WTC11 (cell line): ENCODE data around the gene ADGRF5.

Experiments
- CTCF ChIP-seq: fragments of 200-600 bp; IDR thresholded peaks from 2 replicates; pipeline ENCODE4 v1.8.0; 2022; ENCODE audit warnings: antibody characterized with exemption
- FOXJ3 ChIP-seq: sonication (generic); formaldehyde crosslinking; IDR thresholded peaks from 2 replicates; pipeline ENCODE4 v1.9.0; 2021; ENCODE audit warnings: missing genetic modification reagents, mild to moderate bottlenecking, borderline replicate concordance
- GABPB1 ChIP-seq: sonication (generic); formaldehyde crosslinking; IDR thresholded peaks from 2 replicates; pipeline ENCODE4 v1.8.1; 2023; ENCODE audit warnings: mild to moderate bottlenecking, missing genetic modification reagents
- IRF1 ChIP-seq: sonication (generic); formaldehyde crosslinking; IDR thresholded peaks from 2 replicates; pipeline ENCODE4 v1.8.0; 2023; ENCODE audit warnings: missing genetic modification reagents
- JUN ChIP-seq: sonication (generic); formaldehyde crosslinking; IDR thresholded peaks from 2 replicates; pipeline ENCODE4 v1.8.0; 2023; ENCODE audit warnings: mild to moderate bottlenecking, missing genetic modification reagents
- RELA ChIP-seq: sonication (generic); formaldehyde crosslinking; IDR thresholded peaks from 2 replicates; pipeline ENCODE4 v1.8.1; 2022; ENCODE audit warnings: missing genetic modification reagents, mild to moderate bottlenecking, borderline replicate concordance
- SMAD3 ChIP-seq: sonication (generic); formaldehyde crosslinking; IDR thresholded peaks from 2 replicates; pipeline ENCODE4 v1.8.0; 2022; ENCODE audit warnings: missing genetic modification reagents, mild to moderate bottlenecking, borderline replicate concordance
- TCF7 ChIP-seq: sonication (generic); formaldehyde crosslinking; IDR thresholded peaks from 2 replicates; pipeline ENCODE4 v1.8.0; 2022; ENCODE audit warnings: mild to moderate bottlenecking, low read depth, missing genetic modification reagents, moderate library complexity
- USF2 ChIP-seq: sonication (generic); formaldehyde crosslinking; IDR thresholded peaks from 2 replicates; pipeline ENCODE4 v1.8.1; 2023; ENCODE audit warnings: mild to moderate bottlenecking, missing genetic modification reagents, moderate library complexity
- ZNF121 ChIP-seq: sonication (generic); formaldehyde crosslinking; IDR thresholded peaks from 2 replicates; pipeline ENCODE4 v1.8.0; 2023; ENCODE audit warnings: missing genetic modification reagents
- TF ChIP-seq, protein P1 (sequence below): sonication (generic); formaldehyde crosslinking; IDR thresholded peaks from 2 replicates; pipeline ENCODE4 v1.8.1; 2023; ENCODE audit warnings: mild to moderate bottlenecking, missing genetic modification reagents
- TF ChIP-seq, protein P2 (sequence below): sonication (generic); formaldehyde crosslinking; IDR thresholded peaks from 2 replicates; pipeline ENCODE4 v1.8.0; 2023; ENCODE audit warnings: missing genetic modification reagents, mild to moderate bottlenecking, borderline replicate concordance

- TF ChIP-seq RELA (CRISPR knock-in tag) (no peak), TCF7 (no peak), ZNF121 (CRISPR knock-in tag) (no peak), IRF1 (CRISPR knock-in tag) (no peak), CTCF (no peak), USF2 (CRISPR knock-in tag) (no peak), FOXJ3 (CRISPR knock-in tag) (no peak), GABPB1 (CRISPR knock-in tag) (no peak), JUN (CRISPR knock-in tag) (no peak), SMAD3 (CRISPR knock-in tag) (no peak)
- TF ChIP-seq, protein P1, sequence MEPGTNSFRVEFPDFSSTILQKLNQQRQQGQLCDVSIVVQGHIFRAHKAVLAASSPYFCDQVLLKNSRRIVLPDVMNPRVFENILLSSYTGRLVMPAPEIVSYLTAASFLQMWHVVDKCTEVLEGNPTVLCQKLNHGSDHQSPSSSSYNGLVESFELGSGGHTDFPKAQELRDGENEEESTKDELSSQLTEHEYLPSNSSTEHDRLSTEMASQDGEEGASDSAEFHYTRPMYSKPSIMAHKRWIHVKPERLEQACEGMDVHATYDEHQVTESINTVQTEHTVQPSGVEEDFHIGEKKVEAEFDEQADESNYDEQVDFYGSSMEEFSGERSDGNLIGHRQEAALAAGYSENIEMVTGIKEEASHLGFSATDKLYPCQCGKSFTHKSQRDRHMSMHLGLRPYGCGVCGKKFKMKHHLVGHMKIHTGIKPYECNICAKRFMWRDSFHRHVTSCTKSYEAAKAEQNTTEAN (CRISPR knock-in tag), result no peak
- TF ChIP-seq, protein P2, sequence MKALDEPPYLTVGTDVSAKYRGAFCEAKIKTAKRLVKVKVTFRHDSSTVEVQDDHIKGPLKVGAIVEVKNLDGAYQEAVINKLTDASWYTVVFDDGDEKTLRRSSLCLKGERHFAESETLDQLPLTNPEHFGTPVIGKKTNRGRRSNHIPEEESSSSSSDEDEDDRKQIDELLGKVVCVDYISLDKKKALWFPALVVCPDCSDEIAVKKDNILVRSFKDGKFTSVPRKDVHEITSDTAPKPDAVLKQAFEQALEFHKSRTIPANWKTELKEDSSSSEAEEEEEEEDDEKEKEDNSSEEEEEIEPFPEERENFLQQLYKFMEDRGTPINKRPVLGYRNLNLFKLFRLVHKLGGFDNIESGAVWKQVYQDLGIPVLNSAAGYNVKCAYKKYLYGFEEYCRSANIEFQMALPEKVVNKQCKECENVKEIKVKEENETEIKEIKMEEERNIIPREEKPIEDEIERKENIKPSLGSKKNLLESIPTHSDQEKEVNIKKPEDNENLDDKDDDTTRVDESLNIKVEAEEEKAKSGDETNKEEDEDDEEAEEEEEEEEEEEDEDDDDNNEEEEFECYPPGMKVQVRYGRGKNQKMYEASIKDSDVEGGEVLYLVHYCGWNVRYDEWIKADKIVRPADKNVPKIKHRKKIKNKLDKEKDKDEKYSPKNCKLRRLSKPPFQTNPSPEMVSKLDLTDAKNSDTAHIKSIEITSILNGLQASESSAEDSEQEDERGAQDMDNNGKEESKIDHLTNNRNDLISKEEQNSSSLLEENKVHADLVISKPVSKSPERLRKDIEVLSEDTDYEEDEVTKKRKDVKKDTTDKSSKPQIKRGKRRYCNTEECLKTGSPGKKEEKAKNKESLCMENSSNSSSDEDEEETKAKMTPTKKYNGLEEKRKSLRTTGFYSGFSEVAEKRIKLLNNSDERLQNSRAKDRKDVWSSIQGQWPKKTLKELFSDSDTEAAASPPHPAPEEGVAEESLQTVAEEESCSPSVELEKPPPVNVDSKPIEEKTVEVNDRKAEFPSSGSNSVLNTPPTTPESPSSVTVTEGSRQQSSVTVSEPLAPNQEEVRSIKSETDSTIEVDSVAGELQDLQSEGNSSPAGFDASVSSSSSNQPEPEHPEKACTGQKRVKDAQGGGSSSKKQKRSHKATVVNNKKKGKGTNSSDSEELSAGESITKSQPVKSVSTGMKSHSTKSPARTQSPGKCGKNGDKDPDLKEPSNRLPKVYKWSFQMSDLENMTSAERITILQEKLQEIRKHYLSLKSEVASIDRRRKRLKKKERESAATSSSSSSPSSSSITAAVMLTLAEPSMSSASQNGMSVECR (CRISPR knock-in tag), result no peak
Measured at GRCh38 chr6:46845126-46845525, 76.6 kb downstream of the ADGRF5 start.
